ENCODE results near the gene FBXO41.
"Not testable (repeated sequence)": the region's sequence is repeated elsewhere in the genome, so short reads cannot be mapped to it uniquely, and the experiment has no call there.

The FBXO41 gene

GRCh38 chr2:73286134-73286655 lies 1.9 kb upstream of the FBXO41 start:
- no peak for DNase-seq

GRCh38 chr2:73285159-73285739 lies 971 bp upstream of the FBXO41 start:
- no peak for DNase-seq

- DNase-seq: no peak
These were observed 558 bp downstream of the FBXO41 start for GRCh38 chr2:73283545-73284295.

GRCh38 chr2:73282924-73283544 lies 1.2 kb downstream of the FBXO41 start:
- no peak for DNase-seq

- DNase-seq: no peak
These were observed 3.0 kb downstream of the FBXO41 start for GRCh38 chr2:73281244-73281643.

- DNase-seq: no peak
These were observed 4.4 kb downstream of the FBXO41 start for GRCh38 chr2:73279852-73280251.

GRCh38 chr2:73272270-73272669 lies 12.0 kb downstream of the FBXO41 start:
- DNase-seq: no peak

- DNase-seq: no peak
These were observed 14.4 kb downstream of the FBXO41 start for GRCh38 chr2:73269686-73270465.

GRCh38 chr2:73268830-73269685 lies 15.2 kb downstream of the FBXO41 start:
- DNase-seq: peak; percentile 79

- no peak for DNase-seq
These were observed 15.9 kb downstream of the FBXO41 start for GRCh38 chr2:73268366-73268829.

GRCh38 chr2:73267008-73267407 lies 17.3 kb downstream of the FBXO41 start:
- DNase-seq: no peak

GRCh38 chr2:73266061-73266901 lies 18.0 kb downstream of the FBXO41 start:
- DNase-seq: no peak

GRCh38 chr2:73265298-73266060 lies 18.8 kb downstream of the FBXO41 start:
- no peak for DNase-seq

- no peak for DNase-seq
These were observed 19.5 kb downstream of the FBXO41 start for GRCh38 chr2:73264783-73265182.

GRCh38 chr2:73264332-73264606 lies 20.0 kb downstream of the FBXO41 start:
- no peak for DNase-seq

- no peak for DNase-seq
These were observed 20.5 kb downstream of the FBXO41 start for GRCh38 chr2:73263540-73264331.

- DNase-seq: not testable (repeated sequence)
These were observed 21.4 kb downstream of the FBXO41 start for GRCh38 chr2:73262691-73263429.

GRCh38 chr2:73262108-73262651 lies 22.1 kb downstream of the FBXO41 start:
- no peak for DNase-seq

All from activated gamma-delta T cell treated with Interleukin-2 at 50 U/mL for 16 hours (primary cell).